ENCODE measurements around the gene LIX1L.
"Not testable (repeated sequence)": the region's sequence is repeated elsewhere in the genome, so short reads cannot be mapped to it uniquely, and the experiment has no call there.

Gene LIX1L

GRCh38 chr1:145927916-145928643, 29.7 kb downstream of the LIX1L start:
- no peak for DNase-seq

GRCh38 chr1:145927063-145927886, 30.5 kb downstream of the LIX1L start, which contains the start of gene RBM8A:
Gene RBM8A, minus strand, starts transcription at chr1:145927484. Its CDS starts 58 bp downstream, at chr1:145927426.
- peak; percentile 97 for DNase-seq

GRCh38 chr1:145926686-145927062, 31.1 kb downstream of the LIX1L start:
- no peak for DNase-seq

- DNase-seq: no peak
These were observed 35.6 kb downstream of the LIX1L start for GRCh38 chr1:145922266-145922665.

GRCh38 chr1:145920297-145920696, 37.5 kb downstream of the LIX1L start:
- not testable (repeated sequence) for DNase-seq

GRCh38 chr1:145918992-145919939, 38.6 kb downstream of the LIX1L start:
- no peak for DNase-seq

- DNase-seq: peak; percentile 92
These were observed 39.4 kb downstream of the LIX1L start, which contains the start of gene PEX11B for GRCh38 chr1:145918144-145918991. Gene PEX11B, minus strand, starts transcription at chr1:145918717. Its CDS starts 29 bp downstream, at chr1:145918688.

GRCh38 chr1:145917595-145917994, 40.2 kb downstream of the LIX1L start:
- no peak for DNase-seq

- no peak for DNase-seq
These were observed 41.1 kb downstream of the LIX1L start for GRCh38 chr1:145916745-145917144.

GRCh38 chr1:145912128-145912641, 45.6 kb downstream of the LIX1L start:
- DNase-seq: no peak

GRCh38 chr1:145908653-145909052, 49.2 kb downstream of the LIX1L start:
- DNase-seq: no peak

GRCh38 chr1:145906954-145907753, 50.7 kb downstream of the LIX1L start:
- DNase-seq: no peak

- no peak for DNase-seq
These were observed 56.4 kb downstream of the LIX1L start for GRCh38 chr1:145901312-145902021.

GRCh38 chr1:145898756-145899155, 59.1 kb downstream of the LIX1L start:
- DNase-seq: no peak

- DNase-seq: no peak
These were observed 59.8 kb downstream of the LIX1L start for GRCh38 chr1:145897969-145898368.

- no peak for DNase-seq
These were observed 62.3 kb downstream of the LIX1L start for GRCh38 chr1:145895471-145895870.

- no peak for DNase-seq
These were observed 64.3 kb downstream of the LIX1L start for GRCh38 chr1:145893306-145894055.

- DNase-seq: no peak
These were observed 65.2 kb downstream of the LIX1L start for GRCh38 chr1:145892486-145893087.

Data from central memory CD4-positive, alpha-beta T cell (primary cell).